Activated CD4-positive, CD25-positive, alpha-beta regulatory T cell (primary cell): Measurements from ENCODE around the gene MPP1.

Experiments
- DNase-seq, 4 experiments: peaks; one replicate each; lab custom pipeline; 2025; lab: John Stamatoyannopoulos, UW

MPP1 gene

GRCh38 chrX:154731881-154732280 is 73.4 kb downstream of the MPP1 start:
- DNase-seq: no peak

DNA sequence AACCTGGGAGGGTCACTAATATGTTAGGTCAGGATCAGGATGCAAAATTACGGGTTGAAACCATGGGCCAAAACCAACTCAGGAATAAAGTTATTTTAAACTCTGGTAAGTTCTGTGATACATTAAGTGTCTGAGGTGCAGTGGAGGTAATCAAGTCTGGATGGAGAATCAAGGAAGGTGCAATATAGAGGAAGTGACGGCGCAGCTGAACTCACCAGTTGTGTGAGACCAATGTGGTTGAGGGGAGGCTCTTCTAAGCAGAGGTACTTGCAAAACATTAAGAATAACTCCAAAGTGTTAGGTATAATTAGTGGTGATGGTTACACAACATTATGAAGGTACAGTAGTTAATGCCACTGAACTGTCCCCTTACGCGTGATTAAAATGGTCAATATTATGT is 74.1 kb downstream of the MPP1 start:
- no peak for DNase-seq

GRCh38 chrX:154730253-154730891 is 74.9 kb downstream of the MPP1 start:
- DNase-seq: no peak

GRCh38 chrX:154729439-154729838 is 75.8 kb downstream of the MPP1 start:
- no peak for DNase-seq
